Panc1 (cell line): Measurements from ENCODE around the gene CD28.

Experiments used
- POLR2AphosphoS5 ChIP-seq: IDR thresholded peaks from 2 replicates; pipeline ENCODE4 v1.6.1; 2012; ENCODE audit warnings: mild to moderate bottlenecking, low read depth, low read length, moderate library complexity
- TF ChIP-seq, protein P1 (sequence below): fragments of 450-650 bp; IDR thresholded peaks from 2 replicates; pipeline ENCODE4 v1.5.1; 2017; ENCODE audit warnings: mild to moderate bottlenecking
- TF ChIP-seq, protein P2 (sequence below), 2 experiments: IDR thresholded peaks; 2 replicates each; pipeline ENCODE4 v1.6.1; 2011 to 2012; ENCODE audit warnings: low read depth in 2 of 2, control low read depth in 1 of 2, low read length in 1 of 2, mild to moderate bottlenecking in 1 of 2, moderate library complexity in 1 of 2; ENCODE audit not compliant: insufficient read depth in 1 of 2

DNA sequence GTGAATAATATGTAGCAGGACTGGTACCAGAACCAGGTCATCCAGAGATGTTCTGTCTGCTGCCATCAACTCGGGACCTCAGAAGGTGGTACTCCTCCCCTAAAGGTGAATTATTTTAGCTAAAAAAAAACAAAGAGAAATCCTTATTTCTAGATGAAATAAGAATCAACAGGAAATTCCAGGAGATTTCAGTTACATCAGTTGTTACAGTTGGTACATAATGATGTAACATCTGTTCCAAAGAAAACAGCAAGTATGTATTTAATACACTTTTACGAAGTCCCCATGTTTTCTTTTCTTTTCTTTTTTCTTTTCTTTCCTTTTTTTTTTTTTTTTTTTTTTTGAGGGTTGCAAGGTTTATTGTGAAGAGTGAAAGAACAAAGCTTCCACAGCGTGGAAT is 33.6 kb upstream of the CD28 start:
- TF ChIP-seq, protein P1, sequence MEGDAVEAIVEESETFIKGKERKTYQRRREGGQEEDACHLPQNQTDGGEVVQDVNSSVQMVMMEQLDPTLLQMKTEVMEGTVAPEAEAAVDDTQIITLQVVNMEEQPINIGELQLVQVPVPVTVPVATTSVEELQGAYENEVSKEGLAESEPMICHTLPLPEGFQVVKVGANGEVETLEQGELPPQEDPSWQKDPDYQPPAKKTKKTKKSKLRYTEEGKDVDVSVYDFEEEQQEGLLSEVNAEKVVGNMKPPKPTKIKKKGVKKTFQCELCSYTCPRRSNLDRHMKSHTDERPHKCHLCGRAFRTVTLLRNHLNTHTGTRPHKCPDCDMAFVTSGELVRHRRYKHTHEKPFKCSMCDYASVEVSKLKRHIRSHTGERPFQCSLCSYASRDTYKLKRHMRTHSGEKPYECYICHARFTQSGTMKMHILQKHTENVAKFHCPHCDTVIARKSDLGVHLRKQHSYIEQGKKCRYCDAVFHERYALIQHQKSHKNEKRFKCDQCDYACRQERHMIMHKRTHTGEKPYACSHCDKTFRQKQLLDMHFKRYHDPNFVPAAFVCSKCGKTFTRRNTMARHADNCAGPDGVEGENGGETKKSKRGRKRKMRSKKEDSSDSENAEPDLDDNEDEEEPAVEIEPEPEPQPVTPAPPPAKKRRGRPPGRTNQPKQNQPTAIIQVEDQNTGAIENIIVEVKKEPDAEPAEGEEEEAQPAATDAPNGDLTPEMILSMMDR, result no peak
- TF ChIP-seq POLR2AphosphoS5, result no peak
- TF ChIP-seq, protein P2, sequence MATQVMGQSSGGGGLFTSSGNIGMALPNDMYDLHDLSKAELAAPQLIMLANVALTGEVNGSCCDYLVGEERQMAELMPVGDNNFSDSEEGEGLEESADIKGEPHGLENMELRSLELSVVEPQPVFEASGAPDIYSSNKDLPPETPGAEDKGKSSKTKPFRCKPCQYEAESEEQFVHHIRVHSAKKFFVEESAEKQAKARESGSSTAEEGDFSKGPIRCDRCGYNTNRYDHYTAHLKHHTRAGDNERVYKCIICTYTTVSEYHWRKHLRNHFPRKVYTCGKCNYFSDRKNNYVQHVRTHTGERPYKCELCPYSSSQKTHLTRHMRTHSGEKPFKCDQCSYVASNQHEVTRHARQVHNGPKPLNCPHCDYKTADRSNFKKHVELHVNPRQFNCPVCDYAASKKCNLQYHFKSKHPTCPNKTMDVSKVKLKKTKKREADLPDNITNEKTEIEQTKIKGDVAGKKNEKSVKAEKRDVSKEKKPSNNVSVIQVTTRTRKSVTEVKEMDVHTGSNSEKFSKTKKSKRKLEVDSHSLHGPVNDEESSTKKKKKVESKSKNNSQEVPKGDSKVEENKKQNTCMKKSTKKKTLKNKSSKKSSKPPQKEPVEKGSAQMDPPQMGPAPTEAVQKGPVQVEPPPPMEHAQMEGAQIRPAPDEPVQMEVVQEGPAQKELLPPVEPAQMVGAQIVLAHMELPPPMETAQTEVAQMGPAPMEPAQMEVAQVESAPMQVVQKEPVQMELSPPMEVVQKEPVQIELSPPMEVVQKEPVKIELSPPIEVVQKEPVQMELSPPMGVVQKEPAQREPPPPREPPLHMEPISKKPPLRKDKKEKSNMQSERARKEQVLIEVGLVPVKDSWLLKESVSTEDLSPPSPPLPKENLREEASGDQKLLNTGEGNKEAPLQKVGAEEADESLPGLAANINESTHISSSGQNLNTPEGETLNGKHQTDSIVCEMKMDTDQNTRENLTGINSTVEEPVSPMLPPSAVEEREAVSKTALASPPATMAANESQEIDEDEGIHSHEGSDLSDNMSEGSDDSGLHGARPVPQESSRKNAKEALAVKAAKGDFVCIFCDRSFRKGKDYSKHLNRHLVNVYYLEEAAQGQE (IDR thresholded peaks at IDR 0.05; ENCODE audit: insufficient read depth in 1 of 2, low read depth in 2 of 2, low read length in 1 of 2), result no peak
